ENCODE measurements around the gene IL21R.
"Not testable (repeated sequence)": the region's sequence is repeated elsewhere in the genome, so short reads cannot be mapped to it uniquely, and the experiment has no call there.

The IL21R gene

GRCh38 chr16:27374804-27375425, 27.1 kb upstream of the IL21R start:
- no peak for DNase-seq (ENCODE audit: low read depth in 3 of 3)

DNA sequence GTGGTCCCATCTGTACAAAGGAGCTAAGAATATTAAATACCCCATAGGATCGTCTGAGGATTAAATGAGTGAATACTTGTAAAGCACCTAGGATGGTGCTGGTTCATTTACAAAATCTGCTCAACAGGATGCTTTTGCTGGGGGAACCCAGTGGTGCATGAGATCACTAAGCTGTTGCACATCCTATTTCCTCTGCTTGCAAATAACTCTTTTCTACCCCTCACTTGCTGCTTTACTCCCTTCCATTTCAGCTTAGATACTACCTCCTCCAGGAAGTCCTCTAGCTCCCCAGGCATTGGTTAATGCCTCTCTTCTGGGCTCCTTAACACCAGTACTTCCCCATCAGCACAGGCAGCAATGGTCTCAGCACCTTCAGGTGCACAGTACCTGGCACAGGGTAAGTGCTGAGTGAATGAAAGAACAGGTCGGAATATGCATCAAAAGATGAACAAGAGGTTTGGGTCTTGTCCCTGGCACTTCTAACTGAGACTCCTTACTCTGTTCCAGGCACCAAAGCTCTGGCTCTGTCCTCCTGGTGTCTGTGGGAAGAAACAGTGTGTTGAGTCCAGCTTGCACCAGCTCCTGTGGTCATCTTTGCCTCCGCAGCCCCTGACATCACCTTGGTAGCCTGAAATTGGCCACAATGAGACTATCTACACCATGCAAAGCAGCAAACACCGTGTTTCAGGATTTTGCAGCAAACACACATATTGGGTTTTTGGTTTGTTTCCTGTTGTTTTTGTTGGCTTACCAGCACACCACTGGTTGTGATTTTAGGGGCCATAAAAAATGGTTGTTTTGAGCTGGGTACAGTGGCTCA, 24.1 kb upstream of the IL21R start:
- DNase-seq (ENCODE audit: low read depth in 3 of 3): no peak

- no peak for DNase-seq (ENCODE audit: low read depth in 3 of 3)
Observed at GRCh38 chr16:27378871-27379481, 23.0 kb upstream of the IL21R start.

DNA sequence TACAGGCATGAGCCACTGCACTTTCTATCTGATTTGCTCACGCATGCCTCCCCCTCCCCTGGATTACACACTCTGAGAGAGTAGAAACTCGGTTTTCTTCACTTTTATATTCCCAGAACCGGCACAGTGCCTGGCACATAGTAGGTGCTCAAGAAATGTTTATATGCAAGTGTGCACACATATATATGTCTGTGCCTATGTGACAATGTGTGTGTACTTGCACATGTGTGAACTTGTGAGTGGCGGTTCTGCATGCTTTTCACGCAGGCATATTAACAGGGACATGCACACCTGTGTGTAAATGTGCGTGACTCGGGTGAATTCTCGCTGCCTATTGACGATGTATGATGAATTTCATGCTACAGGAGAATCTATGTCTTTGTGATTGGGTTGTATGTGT, 22.1 kb upstream of the IL21R start:
- no peak for DNase-seq (ENCODE audit: low read depth in 3 of 3)

DNA sequence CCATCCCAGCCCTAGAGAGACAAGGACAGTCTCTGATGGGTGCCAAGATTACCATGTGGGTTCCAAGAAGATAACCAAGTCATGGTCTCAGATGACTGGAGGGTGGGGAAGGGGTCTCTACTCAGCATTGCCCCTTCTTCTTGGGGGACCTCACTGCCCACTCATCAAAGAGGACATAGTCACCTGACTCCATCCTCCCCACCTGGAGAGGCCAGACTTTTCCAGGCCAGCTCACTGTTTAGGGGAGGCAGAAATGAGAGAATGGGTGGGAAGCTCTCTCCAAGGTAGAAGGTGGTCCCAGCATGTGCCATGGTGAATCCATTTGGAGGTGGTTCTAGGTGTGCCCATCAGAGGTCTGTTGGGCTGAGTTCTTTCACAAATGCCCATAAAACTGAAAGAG, 20.7 kb upstream of the IL21R start:
- no peak for DNase-seq (ENCODE audit: low read depth in 3 of 3)

DNA sequence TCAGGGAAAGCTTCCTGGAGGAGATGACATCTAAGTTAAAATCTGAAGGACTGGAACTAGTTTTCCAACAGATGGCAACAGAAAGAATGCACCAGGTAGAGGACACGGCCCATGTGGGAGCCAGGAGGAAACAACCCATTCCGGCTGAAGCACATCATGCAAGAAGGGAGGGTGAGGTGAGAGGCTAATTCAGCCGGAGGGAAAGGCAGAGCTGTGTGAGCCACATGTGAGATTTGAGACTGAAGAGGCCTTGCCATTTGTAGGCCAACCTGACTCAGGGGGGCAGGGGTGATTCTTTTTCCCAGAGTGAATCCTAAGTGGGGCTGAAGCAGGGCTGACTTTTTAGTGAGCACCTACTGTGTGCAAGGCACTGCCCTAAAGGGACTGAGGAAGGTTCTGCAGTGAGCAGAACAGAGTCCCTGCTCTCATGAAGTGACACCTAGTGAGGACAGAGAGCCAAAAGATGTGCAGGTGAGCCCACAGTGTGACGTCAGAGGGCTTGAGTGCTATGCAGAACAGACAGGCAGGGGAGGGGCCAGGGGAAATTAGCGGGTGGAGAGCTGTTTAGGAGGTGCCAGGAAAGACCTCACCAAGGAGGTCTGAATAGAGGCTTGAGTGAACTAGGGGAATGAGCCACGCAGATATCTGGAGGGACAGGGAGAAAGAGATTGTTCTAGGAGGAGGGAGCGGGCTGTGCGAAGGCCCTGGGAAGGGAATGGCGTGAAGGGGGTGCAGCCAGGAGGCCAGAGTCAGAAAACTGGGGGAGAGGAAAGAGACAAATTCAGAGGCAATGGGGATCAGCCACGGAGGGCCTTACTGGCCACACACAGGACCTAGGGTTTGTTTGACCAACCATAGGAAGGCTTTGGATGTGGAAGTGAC, 19.8 kb upstream of the IL21R start:
- DNase-seq (ENCODE audit: low read depth in 3 of 3): no peak

DNA sequence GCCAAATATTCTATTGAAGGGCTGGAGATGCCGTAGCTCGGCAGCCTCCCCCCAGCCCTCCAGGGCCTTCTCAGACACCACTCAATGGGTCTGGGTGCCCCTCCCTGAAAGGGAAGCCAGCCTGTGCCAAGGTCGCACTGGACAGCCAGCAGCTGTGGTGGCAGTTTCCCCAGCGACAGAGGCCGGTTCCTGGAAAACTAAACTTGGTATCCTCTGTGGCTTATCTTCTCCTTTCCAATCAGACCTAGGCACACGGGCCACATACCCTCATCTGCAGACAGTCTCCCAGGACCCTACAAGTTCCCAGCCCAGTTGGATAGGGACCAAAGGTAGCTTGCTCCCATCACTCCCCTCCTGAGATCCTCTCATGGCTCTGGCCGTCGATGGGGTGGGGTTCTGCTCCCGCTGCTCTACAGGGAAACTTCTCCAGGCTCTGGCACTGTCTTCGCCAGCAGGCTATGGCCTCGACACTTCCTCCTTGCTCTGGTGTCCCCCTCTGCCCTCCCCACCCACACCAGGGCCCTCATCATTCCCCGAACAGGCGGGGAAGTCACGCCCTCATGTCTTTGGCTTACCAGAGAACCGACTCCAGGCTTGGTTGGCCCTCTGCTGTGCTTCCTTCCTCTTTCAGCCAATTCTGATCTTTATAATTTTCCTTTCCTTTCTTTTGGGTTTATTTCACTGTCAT, 18.3 kb upstream of the IL21R start:
- DNase-seq (ENCODE audit: low read depth in 3 of 3): no peak

- DNase-seq (ENCODE audit: low read depth in 3 of 3): no peak
Observed at GRCh38 chr16:27384425-27384824, 17.5 kb upstream of the IL21R start.

DNA sequence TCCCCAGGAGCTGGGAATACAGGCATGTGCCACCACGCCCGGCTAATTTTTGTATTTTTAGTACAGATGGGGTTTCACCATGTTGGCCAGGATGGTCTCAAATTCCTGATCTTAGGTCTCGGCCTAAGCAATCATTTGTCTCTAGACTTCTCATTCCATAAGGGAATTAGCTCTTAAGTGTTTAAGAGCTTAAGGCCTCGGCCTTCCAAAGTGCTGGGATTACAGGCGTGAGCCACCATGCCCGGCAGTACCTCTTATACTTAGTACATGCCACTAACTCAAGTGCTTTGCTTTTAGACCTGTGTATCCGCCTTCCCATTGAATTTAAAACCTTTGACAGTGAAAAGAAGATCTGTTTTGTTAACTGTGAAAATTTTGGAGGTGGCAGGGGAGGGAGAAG, 16.6 kb upstream of the IL21R start:
- no peak for DNase-seq (ENCODE audit: low read depth in 3 of 3)

DNA sequence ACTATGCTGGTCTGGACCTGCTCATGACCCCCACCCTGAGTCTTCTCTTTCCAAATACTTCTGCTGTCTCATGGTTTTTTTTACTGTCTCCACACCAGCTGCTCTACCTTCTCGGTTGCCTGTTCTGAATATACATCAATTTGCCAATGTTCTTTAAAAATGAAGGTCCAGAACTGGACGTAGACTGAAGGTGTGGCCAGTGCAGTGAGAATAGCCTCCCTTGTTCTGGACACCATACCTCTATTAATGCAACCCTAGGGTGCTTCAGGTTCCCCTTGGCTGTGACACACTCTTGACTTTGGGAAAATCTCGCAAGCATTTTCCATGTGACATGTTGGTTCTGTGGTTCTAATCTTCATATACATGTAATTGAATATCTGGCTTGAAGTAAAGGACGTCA, 15.3 kb upstream of the IL21R start:
- DNase-seq (ENCODE audit: low read depth in 3 of 3): no peak

- DNase-seq (ENCODE audit: low read depth in 3 of 3): no peak
Observed at GRCh38 chr16:27387724-27388123, 14.2 kb upstream of the IL21R start.

GRCh38 chr16:27389272-27389961, 12.6 kb upstream of the IL21R start:
- no peak for DNase-seq (ENCODE audit: low read depth in 3 of 3)

DNA sequence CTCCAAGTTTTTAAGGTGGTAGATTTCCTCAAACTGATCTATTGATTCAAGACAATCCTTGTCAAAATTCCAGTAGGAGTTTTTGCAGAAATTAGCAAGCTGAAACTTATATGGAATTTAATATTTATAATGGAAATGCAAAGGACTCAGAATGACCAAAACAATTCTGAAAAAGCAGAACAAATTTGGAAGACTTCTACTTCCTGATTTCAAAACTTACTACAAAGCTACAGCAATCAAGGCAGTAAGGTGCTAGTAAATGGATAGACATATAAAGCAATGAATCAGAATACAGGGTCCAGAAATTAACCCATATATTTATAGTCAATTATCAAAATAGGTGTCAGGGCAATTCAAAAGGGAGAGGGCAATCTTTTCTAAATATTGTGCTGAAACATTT, 11.8 kb upstream of the IL21R start:
- DNase-seq (ENCODE audit: low read depth in 3 of 3): no peak

- no peak for DNase-seq (ENCODE audit: low read depth in 3 of 3)
Observed at GRCh38 chr16:27392671-27393070, 9.3 kb upstream of the IL21R start.

GRCh38 chr16:27394516-27394915, 7.5 kb upstream of the IL21R start:
- no peak for DNase-seq (ENCODE audit: low read depth in 3 of 3)

- DNase-seq (ENCODE audit: low read depth in 3 of 3): not testable (repeated sequence)
Observed at GRCh38 chr16:27398341-27398893, 3.6 kb upstream of the IL21R start.

DNA sequence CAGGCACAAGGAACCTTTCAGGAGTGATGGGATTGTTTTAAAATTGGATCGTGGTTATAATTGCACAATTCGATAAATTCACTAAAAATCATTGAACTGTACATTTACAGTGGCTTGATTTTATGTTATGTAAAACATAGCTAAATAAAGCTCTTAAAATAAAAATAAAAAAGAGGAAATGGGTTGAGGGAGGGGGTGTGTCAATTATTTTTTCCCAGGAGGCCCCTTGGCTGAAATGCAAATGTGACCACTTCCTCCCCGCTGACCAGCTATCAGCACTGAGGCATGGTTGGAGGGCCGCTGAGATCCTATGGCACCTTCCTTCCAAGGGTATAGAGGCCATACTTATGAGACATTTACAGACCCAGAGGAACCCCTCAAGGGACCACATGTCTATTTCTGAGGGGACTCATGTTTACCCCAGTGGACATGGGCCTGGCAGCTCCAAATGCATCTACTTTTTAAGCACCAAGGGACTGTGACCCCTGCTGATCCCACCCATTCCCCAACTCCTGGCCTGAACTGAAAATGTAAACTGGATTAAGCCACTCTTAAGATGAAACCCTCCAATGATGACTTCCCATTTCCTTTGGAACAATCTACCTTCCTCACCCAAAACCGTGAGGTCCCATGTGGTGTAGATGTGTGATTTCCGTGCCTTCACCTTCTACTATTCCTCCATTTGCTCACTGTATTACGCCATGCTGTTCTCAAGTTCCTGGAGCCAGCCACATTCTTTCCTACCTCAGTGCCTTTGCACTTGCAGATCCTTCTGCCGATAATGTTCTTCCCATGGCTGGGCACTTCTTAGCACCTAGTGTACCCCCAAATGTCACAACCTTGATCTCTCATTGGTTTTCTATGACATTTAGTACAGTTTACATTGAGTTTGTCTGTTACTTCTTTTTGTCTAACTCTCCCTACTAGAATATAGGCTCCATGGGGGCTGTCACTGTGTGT, 2.8 kb upstream of the IL21R start:
- no peak for DNase-seq (ENCODE audit: low read depth in 3 of 3)

- no peak for DNase-seq (ENCODE audit: low read depth in 3 of 3)
Observed at GRCh38 chr16:27399969-27400368, 2.0 kb upstream of the IL21R start.

Measured in stimulated activated CD4-positive, alpha-beta T cell treated with anti-CD3 and anti-CD28 coated beads, TNF-alpha, amount 100 ng/mL, for 4 hours (primary cell).